NCI-H446 (cell line): ENCODE data around the gene MED13L.

ENCODE experiments used
- DNase-seq, 2 experiments: peaks; one replicate each; lab custom pipeline; 2025; lab: John Stamatoyannopoulos, UW

The MED13L gene

DNA sequence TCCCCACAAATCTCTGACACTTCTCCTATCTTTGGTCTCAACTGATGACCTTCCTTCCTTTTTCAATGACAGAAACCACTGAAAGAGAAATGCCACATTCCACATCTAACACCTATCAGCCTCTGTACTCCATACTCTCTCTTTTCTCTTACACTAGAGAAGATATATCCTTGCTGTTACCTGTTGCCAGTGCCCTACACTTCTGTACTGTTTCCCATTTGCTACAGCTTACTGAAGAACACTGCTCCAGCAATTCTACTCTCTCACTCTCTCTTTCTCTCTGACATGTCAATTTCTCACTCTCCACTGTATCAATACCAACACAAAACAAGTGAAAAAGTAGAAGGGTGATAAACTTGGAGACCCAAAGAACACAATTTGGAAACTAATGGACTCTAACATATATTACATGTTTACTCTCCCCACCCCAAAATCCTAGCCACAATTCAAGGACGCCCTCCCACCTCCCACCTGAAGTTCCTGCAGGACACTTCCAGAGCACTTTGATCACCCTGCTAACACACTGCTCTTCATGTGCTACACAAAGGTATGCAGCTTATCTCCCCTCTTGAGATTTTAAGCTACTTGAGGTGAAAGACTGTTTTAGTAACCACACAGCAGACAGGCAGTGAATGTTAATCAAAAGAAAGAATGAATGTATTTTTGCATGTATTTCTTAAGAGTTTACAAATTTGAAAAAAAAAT lies 95.0 kb downstream of the MED13L start:
- DNase-seq = no peak

DNA sequence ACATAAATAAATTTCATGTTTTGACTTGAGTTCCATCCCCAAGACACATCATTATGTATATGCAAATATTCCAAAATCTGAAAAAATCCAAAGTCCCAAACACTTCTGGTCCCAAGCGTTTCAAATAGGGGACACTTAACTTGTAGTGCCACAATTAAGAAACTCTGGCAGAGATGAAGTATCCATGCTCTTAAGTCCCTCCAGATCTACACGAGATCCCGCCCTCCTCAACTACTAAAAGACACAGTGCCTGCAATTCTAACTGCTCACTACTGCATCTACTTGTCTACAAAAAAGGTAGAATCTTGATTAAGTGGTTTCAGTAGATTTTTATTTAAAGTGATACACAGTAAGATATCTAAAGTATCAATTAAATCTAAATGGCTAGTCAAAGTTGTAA lies 97.0 kb downstream of the MED13L start:
- no peak for DNase-seq

DNA sequence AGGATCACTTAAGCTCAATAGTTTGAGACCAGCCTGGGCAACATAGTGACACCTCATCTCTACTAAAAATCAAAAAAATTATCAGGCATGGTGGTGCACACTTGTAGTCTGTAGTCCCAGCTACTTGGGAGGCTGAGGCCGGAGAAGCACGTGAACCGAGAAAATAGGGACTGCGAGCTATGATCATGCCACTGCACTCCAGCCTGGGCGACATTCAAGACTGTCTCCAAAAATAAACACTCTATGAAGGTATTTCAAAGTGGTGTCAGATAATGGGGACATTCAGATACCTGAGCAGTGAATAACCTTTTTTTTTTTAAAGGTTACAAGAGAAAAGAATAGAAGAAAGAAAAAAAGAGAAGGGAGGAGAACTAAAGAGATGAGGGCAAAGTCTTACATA lies 98.1 kb downstream of the MED13L start:
- DNase-seq = no peak

DNA sequence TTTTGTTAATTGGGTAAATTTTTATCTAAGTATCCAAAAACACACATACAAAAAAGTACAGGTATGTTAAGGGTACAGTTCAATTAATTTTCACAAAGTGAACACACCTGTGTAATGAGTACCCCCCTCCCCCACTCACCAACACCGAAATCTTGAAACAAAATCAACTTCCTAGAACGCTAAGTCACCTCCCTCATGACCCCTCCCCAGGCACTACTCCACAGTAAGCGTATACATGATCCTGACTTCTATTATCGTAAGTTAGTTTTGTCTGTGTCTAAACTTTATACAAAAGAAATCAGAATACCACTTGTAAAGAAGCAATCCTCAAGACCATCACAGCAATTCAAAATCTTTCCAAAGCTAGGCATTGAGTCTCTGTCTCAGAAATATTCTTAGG lies 100.5 kb downstream of the MED13L start:
- no peak for DNase-seq

DNA sequence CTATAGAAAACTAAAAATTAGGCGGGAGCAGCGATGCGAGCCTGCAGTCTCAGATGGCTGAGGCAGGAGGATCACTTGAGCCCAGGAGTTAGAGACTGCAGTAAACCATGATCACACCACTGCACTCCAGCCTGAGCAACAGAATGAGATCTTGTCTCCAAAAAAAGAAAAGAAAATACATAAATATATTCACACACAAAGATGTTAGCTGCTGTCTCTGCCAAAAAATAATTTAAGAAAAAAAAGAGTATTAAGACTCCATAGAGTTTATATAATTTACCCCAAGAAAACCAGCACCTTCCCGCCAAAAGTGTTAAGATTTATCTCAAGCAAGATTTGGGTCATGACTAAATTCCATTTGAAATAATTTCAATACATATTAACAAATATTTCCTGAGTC lies 102.6 kb downstream of the MED13L start:
- DNase-seq = no peak

DNA sequence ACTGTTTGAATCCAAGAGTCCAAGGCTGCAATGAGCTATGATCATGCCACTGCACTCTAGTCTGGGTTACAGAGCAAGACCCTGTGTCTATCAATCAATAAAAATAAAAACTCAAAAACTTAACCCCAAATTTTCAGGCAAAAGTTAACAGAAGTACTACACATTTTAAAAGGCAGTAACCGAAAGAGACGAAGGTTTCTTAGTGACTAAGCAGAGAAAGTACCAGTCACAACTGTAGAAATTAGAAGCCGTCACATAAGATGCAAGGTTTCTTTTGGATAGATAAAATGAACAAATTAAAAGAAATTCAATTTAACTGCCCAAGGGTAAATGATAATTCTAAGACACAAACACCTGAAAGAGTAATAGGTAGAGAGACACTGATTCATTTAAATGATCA lies 103.5 kb downstream of the MED13L start:
- no peak for DNase-seq

DNA sequence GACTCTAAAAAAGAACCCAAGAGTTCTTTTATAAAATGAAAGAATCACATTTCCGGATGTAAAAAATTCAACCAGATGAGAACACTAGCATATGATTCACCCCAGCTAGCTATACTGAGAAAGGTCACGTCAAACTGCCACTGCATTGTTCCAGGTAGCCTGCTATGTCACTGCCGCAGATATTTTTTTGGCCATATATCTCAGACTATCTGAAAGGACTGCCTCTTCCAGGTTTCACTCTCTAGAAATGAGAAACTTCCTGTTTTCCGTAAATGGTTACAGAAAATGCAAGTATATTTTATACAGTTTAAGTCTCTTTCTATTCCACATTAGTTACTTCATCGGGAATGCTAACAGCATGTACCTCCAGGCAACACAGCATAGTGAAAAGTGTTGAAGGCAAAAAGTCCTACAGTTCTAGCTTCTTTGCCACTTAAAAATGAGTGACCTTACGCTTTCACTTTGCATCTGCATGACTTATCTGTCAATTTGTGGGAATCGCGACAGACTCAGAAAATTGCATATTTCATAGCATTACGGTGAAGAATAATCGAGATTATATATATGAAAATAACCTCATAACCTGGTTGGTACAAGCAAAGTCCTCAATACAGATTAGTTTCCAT lies 105.2 kb downstream of the MED13L start:
- no peak for DNase-seq

DNA sequence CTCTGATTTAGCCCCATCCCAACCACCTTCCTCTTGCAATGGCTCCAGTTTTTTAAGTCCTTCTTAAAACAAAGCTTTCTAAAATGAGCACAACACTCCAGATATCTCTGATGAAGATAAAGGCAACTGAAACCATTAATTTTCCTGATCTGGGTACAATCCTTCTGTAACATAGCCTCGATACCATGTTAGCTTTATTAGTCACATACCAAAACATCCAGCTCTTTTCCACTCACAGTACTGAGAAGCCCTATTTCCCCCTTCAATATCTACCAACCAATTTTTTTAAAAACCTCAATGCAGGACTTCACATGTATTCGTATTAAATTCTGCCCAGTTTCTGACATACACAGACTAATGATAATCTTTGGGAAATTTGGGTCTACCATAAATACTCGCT lies 105.9 kb downstream of the MED13L start:
- no peak for DNase-seq

DNA sequence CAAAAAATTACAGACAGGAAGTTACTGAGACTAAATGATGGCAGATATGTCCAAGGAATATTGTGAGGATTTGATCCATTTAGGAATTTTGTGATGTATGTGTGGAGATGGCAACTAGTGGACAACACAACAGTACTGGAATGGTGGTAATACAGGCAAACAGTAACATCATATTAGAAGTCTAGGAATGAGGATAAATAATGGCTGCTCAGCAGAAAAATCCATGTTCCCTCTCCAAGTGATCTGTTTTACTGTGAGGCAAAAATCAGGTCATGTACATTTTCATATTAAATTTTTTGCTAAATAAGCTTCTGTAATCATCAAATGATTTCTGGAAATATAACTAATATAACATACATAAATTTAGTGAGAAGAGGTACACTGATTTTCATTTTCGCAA lies 108.4 kb downstream of the MED13L start:
- no peak for DNase-seq

DNA sequence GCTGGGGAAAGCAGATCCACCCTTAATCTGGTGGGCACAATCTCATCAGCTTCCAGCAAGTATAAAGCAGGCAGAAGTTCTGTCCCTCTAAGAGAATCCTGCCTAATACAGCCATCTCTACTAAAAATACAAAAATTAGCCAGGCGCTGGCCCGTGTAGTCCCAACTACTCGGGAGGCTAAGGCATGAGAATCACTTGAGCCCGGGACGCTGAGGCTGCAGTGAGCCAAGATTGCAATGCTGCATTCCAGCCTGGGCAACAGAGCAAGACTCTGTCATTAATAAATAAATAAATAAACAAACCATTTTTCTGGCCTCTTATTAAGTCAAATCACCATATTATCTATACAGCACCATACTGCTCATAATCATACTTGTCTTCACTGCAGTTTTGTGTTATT lies 111.2 kb downstream of the MED13L start:
- peak in 1 of 2 experiments; percentile 6 for DNase-seq

DNA sequence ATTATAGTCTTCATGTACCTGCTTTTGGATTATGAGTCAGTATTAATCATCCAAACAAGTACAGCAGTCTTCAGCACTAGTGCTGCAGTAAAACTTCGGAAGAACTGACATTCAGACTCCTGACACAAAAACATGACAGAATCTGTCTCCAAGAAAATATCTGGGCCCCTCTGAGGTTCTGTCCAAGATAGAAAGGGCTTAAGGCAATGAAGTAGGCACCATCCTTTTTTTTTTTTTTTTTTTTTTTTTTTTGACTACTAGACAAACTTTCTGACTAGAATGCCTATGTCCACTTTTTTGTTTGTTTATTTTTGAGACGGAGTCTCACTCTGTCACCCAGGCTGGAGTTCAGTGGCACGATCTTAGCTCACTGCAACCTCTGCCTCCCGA lies 112.5 kb downstream of the MED13L start:
- DNase-seq = no peak

DNA sequence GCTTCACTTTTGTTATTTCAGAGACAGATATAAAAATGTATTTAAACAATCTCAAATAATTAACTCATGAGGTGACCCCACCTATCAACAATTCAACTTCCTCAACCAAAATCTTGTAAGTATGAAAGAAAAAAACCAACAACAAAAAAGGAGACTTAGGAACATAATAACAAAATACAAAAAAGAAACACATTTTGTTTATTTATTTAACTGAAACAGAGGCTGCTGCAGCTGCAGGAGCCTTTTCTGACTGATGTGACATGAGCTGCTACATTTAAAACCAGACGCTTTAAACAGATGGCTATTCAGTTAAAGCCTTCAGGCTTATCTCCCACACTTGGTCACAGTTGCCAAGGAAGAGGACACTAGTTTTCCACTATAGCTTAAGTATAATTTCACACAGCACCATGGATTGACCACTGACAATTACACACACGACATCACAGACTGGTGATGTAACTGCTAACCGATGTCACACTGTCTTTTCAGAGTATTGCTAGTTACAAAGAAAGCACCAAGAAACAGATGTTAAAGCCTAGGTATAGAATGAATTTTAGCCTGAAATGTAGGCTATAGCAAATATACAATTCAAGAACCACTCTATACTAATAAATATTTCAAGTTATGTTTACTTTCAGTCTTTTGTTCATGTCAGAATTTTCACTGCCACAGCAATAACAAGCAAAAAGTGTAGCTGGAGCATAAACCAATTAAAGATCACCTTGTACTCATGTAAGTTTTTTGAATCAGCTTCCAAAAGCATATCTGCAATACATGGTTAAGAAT lies 113.0 kb downstream of the MED13L start:
- peak in 1 of 2 experiments; percentile 6 for DNase-seq

DNA sequence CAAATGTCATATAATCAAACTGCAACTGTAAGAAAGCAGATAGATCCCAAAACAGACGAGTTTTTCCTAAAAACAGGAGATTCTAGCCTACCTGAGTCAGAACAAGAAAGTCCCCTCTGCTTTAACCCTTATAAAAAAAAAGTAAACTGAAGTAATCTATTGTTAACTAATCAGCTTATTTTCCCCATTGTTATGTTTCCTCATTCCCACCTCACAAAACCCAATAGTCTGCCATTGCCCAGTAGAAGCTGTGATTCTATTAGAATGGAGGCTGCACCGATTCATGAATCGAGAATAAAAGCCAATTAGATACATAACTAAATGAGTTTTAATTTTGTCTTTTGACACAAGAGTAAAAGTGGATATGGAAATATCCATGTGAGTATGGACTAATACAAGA lies 115.4 kb downstream of the MED13L start:
- DNase-seq = no peak

DNA sequence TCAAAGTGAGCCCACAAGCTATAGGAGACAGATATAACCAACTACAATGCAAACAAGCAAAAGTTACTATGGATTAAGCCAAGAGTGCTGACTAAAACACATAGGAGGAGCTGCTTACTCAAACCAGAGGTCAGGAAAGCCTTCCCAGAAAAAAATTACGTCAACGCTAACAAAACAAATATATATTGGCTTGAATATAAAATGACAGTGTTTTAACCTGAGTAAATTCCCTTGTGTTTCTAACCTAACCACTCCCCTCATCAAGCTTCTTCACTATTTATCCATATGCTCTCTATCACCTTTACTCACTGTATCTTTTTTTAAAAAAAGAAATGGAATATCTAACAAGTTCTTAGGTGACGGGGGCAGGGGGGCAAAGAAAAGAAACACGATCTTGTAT lies 115.9 kb downstream of the MED13L start:
- no peak for DNase-seq

DNA sequence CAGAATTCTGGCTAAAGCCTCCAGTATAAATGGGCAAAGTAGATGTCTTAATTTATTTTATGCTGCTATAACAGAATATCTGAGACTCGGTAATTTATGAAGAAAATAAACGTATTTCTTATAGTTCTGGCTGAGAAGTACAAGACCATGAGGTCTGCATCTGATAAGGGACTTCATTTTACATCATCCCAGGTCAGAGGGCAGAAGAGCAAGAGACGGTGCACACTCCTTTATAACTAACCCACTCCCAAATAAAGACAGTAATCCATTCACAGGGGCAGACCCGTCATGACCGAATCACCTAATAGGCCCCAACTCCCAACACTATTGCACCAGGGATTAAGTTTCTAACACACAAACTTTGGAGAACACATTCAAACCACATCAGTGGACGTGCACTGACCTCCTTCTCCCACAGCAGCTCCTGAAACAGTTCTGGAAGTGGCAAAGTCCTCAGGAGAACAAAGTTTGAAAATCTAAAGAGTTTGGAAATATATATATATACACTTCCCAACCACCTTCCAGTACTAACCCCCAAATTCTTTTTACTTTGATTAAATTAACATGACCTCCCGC lies 116.5 kb downstream of the MED13L start:
- no peak for DNase-seq

DNA sequence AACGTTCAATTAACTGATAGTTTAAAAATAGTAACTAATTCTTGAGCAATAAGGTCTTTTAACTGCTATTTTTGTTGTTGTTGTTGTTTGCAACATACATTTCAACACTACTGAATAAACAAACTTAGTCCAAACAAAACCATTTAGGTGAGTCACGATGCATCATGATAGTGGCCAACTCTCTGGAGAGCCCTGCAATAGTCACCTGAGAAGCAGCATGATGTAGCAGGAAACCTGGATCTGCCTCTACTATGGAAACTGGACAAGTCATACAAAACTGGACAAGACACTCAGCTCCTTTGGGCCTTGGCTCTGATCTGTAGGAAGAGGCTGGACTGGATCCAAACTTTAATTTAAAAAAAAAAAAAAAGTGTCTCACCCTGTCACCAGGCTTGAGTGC lies 117.3 kb downstream of the MED13L start:
- DNase-seq = peak in 1 of 2 experiments; percentile 29

DNA sequence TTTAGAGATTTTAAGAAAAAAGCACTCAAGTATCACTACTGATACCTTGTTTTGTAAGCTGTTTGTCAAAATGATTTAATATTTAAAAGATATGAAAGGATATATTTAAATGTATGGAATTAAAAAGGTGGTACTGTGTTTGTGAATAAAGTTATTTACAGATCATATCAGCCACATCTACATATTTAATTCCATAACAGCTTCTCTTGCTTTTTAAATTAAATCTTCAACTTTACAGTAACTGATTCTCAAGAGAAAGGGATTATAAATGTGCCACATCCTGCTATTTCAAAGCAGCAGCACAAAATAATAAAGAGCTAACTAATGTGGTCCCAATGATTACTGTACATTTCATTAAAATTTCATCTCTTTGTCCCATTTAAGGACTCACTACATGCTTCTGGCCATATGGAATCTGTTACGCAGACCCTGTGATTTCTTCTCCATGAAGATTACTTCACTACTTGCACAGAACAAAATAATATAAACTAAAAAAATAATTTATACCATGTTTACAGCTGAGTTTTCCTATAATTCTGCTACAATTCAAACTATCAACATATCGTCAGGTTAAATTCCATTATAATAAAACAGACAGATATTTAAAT lies 117.8 kb downstream of the MED13L start:
- DNase-seq = no peak

DNA sequence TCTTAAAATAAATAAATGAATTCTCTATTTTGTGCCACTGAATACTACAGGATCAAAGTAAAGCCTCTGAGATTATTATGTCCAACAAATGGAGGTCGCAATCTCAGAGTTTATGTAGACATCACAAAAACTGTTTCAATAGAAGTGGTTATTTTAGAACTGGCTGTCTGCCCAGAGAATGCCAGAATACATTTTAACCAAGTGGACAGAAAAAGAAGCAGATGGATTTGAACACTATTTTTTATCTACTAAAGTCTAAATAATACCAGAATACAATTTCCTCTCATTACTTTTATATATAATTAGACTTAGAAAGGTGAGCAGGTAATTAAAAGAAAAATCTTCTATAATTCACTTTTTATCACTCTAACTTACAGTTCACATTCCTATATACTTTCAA lies 118.3 kb downstream of the MED13L start:
- DNase-seq = peak; percentile 34 to 54

DNA sequence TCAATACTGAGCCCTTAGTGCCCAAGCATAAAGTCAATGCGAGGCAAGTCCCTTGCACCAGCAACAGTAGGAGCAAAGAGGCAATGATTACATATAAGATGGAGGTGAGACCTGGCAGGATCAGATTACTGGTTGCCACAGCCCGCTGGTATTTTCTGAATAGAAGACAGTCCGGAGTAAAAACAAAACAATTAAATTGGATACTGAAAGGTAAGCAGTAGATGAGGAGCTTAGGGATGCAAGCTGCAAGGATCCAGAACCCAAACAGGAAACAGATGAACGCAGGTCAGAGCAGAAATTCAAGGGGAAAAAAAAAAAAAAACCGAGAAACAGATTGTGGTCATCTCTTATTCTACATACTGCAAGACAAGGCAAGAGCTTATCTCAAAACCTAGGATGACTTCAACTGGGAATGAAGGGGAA lies 119.6 kb downstream of the MED13L start:
- no peak for DNase-seq

DNA sequence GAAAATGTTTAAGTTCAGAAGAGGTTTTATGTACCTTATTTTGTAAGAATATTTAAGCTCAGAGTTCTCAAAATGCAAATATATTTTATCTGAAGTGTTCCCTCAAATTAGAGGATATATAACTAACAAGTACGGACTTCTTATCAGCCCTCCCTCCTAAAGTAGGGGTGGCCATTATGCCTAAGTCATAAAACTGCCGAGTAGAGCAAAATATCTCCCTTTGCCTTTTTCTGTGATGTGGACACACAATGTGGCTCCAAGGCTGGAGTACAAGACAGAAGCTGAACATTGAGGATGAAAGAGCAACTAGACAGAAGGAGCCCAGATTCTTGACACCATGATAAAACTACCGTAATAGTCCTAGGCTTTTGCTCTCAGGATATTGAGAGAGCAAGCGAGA lies 120.9 kb downstream of the MED13L start:
- DNase-seq = no peak

DNA sequence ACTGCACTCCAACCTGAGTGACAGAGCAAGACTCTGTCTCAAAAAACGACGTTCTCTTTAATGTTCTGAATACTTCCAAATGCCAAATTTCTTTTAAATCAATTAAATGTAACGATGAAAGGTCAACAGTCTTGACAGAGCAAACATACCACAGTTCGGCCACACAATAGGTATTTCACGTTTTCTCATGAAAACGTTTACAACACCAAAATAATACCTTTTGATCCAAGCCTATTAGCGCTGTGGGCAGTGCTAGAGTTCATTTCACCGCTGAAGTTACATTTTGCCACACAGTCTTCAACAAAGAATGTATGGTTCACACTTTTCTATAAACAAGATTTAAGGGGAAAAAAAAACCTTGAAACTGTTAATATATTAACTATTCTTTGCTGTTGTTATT lies 122.1 kb downstream of the MED13L start:
- DNase-seq = no peak

DNA sequence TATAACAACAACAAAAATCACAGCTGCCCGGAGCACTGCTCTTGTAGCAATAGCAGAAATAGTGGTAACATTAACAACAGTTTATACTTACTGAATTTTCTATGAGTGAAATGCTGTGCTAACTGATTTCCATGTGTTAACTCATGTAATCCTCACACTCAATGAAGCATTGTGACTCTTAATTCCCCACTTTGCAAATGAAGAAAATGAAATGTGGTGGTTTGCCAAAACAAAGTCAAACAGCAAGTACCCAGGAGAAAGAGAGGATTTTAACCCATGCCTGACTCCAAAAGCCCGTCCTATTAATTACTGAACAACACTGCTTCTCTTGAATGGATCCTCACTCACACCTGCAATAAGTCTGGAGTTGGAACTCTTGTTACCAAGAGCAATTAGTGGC lies 123.5 kb downstream of the MED13L start:
- DNase-seq = no peak
